ENCODE data around the gene ZNF12.

Gene ZNF12

GRCh38 chr7:6647541-6647940 lies 59.2 kb downstream of the ZNF12 start:
- DNase-seq: no peak

GRCh38 chr7:6647080-6647479 lies 59.7 kb downstream of the ZNF12 start:
- DNase-seq: no peak

- no peak for DNase-seq
Observed at GRCh38 chr7:6646465-6646864, 60.3 kb downstream of the ZNF12 start.

- DNase-seq: no peak
Observed at GRCh38 chr7:6644728-6645127, 62.0 kb downstream of the ZNF12 start.

- no peak for DNase-seq
Observed at GRCh38 chr7:6643915-6644625, 62.7 kb downstream of the ZNF12 start.

GRCh38 chr7:6642861-6643640 lies 63.7 kb downstream of the ZNF12 start:
- no peak for DNase-seq

GRCh38 chr7:6642239-6642839 lies 64.4 kb downstream of the ZNF12 start:
- no peak for DNase-seq

- DNase-seq: no peak
Observed at GRCh38 chr7:6641305-6642035, 65.3 kb downstream of the ZNF12 start.

GRCh38 chr7:6640246-6640721 lies 66.5 kb downstream of the ZNF12 start:
- DNase-seq: peak in 1 of 51 donors; percentile 12

GRCh38 chr7:6639627-6640026 lies 67.1 kb downstream of the ZNF12 start:
- no peak for DNase-seq

GRCh38 chr7:6639032-6639431 lies 67.7 kb downstream of the ZNF12 start:
- no peak for DNase-seq
